ENCODE results near the gene CMTM1. TPM values are rescaled to one million over a fixed set of nuclear protein-coding genes. Genes with fewer than 3 reads are reported as not detected.
"Not testable (repeated sequence)": the region's sequence is repeated elsewhere in the genome, so short reads cannot be mapped to it uniquely, and the experiment has no call there.

CMTM1 gene
- total RNA-seq, 5 donors from 2014 or later (not counting 1 experiment from before 2014, with no cell fraction given) = 0.95 to 12.9 (median 10.3) TPM

GRCh38 chr16:66622863-66623262, 56.6 kb downstream of the CMTM1 start:
- H3K36me3 Mint-ChIP-seq = no peaks in the 10 kb centered on the region
- H3K9me3 ChIP-seq = no peaks in the 10 kb centered on the region
- no peaks in the 10 kb centered on the region for H3K4me1 ChIP-seq (ENCODE audit: control insufficient read depth in 1 of 2, extremely low read depth in 1 of 2, insufficient read depth in 2 of 2, low read length in 2 of 2)
- ChIA-PET POLR2A (no interaction called here), CTCF (interaction anchor here in 1 of 2 donors (0.6 kb wide), 1 partner anchor 152 kb away, joined by 3 read pairs; no protein-coding TSS in a partner anchor)
- no peaks in the 10 kb centered on the region for H3K9me3 Mint-ChIP-seq
- no peak overlapping the region for H3K4me3 Mint-ChIP-seq
- H3K27ac ChIP-seq (ENCODE audit: low read length) = no peak overlapping the region
- H3K27me3 Mint-ChIP-seq = no peaks in the 10 kb centered on the region
- peaks cover 0 to 3% of the 10 kb centered on the region in 2 experiments for H3K27me3 ChIP-seq (replicated peaks in 1 of 2; ENCODE audit: control insufficient read depth in 2 of 2, extremely low read depth in 1 of 2, insufficient read depth in 2 of 2, low read length in 1 of 2)
- ATAC-seq (replicated peaks in 1 of 4) (no peak), DNase-seq (no peak)
- H3K4me1 Mint-ChIP-seq = no peaks in the 10 kb centered on the region
- H3K36me3 ChIP-seq (ENCODE audit: control insufficient read depth in 2 of 2, extremely low read depth in 1 of 2, insufficient read depth in 1 of 2, low read length in 1 of 2) = peaks cover 2 to 3% of the 10 kb centered on the region in 2 donors
- no peak overlapping the region for H3K27ac Mint-ChIP-seq
- 56% methylated on average over 2 of the region's 3 CpGs for WGBS (ENCODE audit: insufficient coverage)
- no peak overlapping the region for H3K4me3 ChIP-seq (ENCODE audit: control insufficient read depth in 1 of 2, extremely low read depth in 1 of 2, low read length in 1 of 2)

GRCh38 chr16:66623755-66624154, 57.5 kb downstream of the CMTM1 start:
- DNase-seq = no peak
- Histone ChIP-seq H3K36me3 (ENCODE audit: control insufficient read depth in 2 of 2, extremely low read depth in 1 of 2, insufficient read depth in 1 of 2, low read length in 1 of 2) (peaks cover 1 to 2% of the 10 kb centered on the region in 2 donors), H3K27me3 (replicated peaks in 1 of 2; ENCODE audit: control insufficient read depth in 2 of 2, extremely low read depth in 1 of 2, insufficient read depth in 2 of 2, low read length in 1 of 2) (peaks cover 0 to 3% of the 10 kb centered on the region in 2 experiments), H3K4me3 (ENCODE audit: control insufficient read depth in 1 of 2, extremely low read depth in 1 of 2, low read length in 1 of 2) (no peak overlapping the region), H3K4me1 (ENCODE audit: control insufficient read depth in 1 of 2, extremely low read depth in 1 of 2, insufficient read depth in 2 of 2, low read length in 2 of 2) (no peaks in the 10 kb centered on the region), H3K27ac (ENCODE audit: low read length) (no peak overlapping the region), H3K9me3 (no peaks in the 10 kb centered on the region)
- no CpG with 5 or more reads among the region's 3 CpGs for WGBS (ENCODE audit: insufficient coverage)
- Mint-ChIP-seq H3K36me3 (no peaks in the 10 kb centered on the region), H3K27me3 (no peaks in the 10 kb centered on the region), H3K4me3 (no peak overlapping the region), H3K4me1 (no peaks in the 10 kb centered on the region), H3K27ac (no peak overlapping the region), H3K9me3 (no peaks in the 10 kb centered on the region)
- ChIA-PET CTCF (interaction anchor here in 1 of 2 donors (0.6 kb wide), 1 partner anchor 244 kb away, joined by 4 read pairs; no protein-coding TSS in a partner anchor), POLR2A (no interaction called here)
- ATAC-seq (replicated peaks in 1 of 4) = no peak

GRCh38 chr16:66627611-66628378, 61.6 kb downstream of the CMTM1 start:
- 93% methylated on average over 6 of the region's 17 CpGs for WGBS (ENCODE audit: insufficient coverage)
- ATAC-seq (replicated peaks in 1 of 4); POLR2A ChIA-PET: not testable (repeated sequence)

More at GRCh38 chr16:66627611-66628378, 61.6 kb downstream of the CMTM1 start:
- H3K36me3 Mint-ChIP-seq; H3K36me3 ChIP-seq (ENCODE audit: control insufficient read depth in 2 of 2, extremely low read depth in 1 of 2, insufficient read depth in 1 of 2, low read length in 1 of 2); H3K9me3 Mint-ChIP-seq; DNase-seq; H3K9me3 ChIP-seq; CTCF ChIA-PET; H3K27me3 Mint-ChIP-seq; H3K4me3 Mint-ChIP-seq; H3K27ac Mint-ChIP-seq; H3K4me1 ChIP-seq (ENCODE audit: control insufficient read depth in 1 of 2, extremely low read depth in 1 of 2, insufficient read depth in 2 of 2, low read length in 2 of 2); H3K27ac ChIP-seq (ENCODE audit: low read length); H3K4me1 Mint-ChIP-seq; H3K27me3 ChIP-seq (replicated peaks in 1 of 2; ENCODE audit: control insufficient read depth in 2 of 2, extremely low read depth in 1 of 2, insufficient read depth in 2 of 2, low read length in 1 of 2); H3K4me3 ChIP-seq (ENCODE audit: control insufficient read depth in 1 of 2, extremely low read depth in 1 of 2, low read length in 1 of 2): not testable (repeated sequence)

Other genes with a start within 250 kb of the CMTM1 start
- gene CDH5, start 199.7 kb upstream of the CMTM1 start, total RNA-seq = under 1 TPM in 2 of 5 donors, not detected in 3; 0.10 to 0.20 TPM
- not detected for gene BEAN1, start 139.1 kb upstream of the CMTM1 start, total RNA-seq
- 10 to 100 TPM in 2 of 5 donors, 1 to 10 TPM in 3; 4.6 to 10.8 (median 8.4) TPM for gene TK2, start 16.3 kb upstream of the CMTM1 start, total RNA-seq
- gene CKLF, start 13.9 kb upstream of the CMTM1 start, total RNA-seq = 10 to 100 TPM; 25.3 to 67.8 (median 58.3) TPM
- under 1 TPM in 2 of 5 donors, not detected in 3; 0.26 to 0.62 TPM for gene CMTM2, start 13.0 kb downstream of the CMTM1 start, total RNA-seq
- gene CMTM3, start 38.3 kb downstream of the CMTM1 start, total RNA-seq = 10 to 100 TPM; 63.5 to 84.8 (median 75.4) TPM
- gene CMTM4, start 130.3 kb downstream of the CMTM1 start, total RNA-seq = 1 to 10 TPM; 1.1 to 2.3 (median 1.8) TPM
- 10 to 100 TPM; 69.9 to 92.1 (median 81.3) TPM for gene DYNC1LI2, start 185.2 kb downstream of the CMTM1 start, total RNA-seq
- under 1 TPM in 2 of 5 donors, not detected in 3; 0.10 to 0.12 TPM for gene TERB1, start 235.1 kb downstream of the CMTM1 start, total RNA-seq